Activated CD4-positive, alpha-beta T cell treated with anti-CD3 and anti-CD28 coated beads, Interleukin-2, Interleukin-4, amounts not matched to agents 100 ng/mL and 50 ng/mL, durations not matched to agents 16 hours and 8 hours (primary cell): ENCODE data around the gene DENND2D.

Experiments used
- DNase-seq: peaks from one replicate; pipeline ENCODE4 v3.0.0-alpha.2; 2020; ENCODE audit warnings: low spot score

DENND2D gene, protein sequence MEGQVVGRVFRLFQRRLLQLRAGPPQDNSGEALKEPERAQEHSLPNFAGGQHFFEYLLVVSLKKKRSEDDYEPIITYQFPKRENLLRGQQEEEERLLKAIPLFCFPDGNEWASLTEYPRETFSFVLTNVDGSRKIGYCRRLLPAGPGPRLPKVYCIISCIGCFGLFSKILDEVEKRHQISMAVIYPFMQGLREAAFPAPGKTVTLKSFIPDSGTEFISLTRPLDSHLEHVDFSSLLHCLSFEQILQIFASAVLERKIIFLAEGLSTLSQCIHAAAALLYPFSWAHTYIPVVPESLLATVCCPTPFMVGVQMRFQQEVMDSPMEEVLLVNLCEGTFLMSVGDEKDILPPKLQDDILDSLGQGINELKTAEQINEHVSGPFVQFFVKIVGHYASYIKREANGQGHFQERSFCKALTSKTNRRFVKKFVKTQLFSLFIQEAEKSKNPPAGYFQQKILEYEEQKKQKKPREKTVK

GRCh38 chr1:111199881-111200801, at the start of gene DENND2D:
DENND2D (minus strand) TSS chr1:111200646; CDS start chr1:111200459, 187 bp downstream.
- DNase-seq = peak; percentile 84

GRCh38 chr1:111249960-111250359, 49.5 kb upstream of the DENND2D start:
- DNase-seq = no peak

DNA sequence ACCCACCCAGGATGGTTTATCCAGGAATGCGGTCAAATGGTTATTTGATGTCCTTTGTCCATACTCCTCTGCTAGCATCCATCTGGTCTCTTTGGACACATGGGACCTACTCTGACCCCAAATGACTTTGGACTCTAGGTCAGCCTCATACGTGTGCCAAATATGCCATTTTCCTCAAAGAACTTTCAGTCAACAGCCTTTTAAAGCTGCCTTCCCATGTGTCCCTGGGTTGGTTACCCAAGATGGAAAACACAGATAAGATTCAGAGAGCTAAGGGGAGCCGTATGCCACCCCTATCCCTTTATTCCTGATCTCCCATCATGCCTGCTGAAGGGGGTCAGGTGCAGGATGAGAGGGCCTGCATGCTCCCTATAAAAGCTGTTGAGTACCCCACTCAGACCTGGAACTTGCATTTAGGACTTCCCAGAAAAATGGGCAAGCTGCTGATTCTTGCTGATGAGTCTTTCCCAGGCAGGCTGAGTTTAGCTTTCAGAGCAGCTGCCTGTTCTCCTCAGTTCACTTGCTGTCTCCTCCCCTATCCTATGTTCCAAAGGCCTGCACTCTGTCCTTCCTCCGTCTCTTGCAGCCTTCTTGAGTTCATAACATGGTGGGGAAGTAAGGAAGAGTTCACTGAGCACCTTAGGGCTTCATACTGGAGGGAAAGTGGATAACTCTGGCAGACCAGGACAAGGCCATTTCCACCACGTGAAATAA, 46.8 kb upstream of the DENND2D start:
- DNase-seq = no peak

- no peak for DNase-seq
Measured at GRCh38 chr1:111242805-111243523, 42.5 kb upstream of the DENND2D start.

DNA sequence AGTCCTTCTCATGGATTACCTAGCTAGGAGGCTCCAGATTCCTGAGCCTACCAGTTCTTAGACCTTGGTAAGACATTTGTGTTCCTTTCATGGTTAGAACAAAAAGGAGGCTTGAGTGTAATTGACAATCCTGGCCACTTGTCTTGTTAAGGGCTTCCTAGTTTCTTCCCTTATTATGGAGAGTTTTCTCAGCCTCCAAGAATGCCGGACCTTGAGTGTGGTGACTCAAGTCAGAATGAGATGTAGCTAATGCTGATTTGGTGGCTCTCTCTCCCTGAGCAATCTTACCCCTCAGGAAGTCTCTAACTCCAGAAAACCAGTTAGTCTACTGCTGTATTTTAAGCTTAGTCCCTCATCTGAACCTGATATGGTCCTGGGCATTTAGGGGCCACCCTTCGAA, 41.4 kb upstream of the DENND2D start:
- DNase-seq = no peak

DNA sequence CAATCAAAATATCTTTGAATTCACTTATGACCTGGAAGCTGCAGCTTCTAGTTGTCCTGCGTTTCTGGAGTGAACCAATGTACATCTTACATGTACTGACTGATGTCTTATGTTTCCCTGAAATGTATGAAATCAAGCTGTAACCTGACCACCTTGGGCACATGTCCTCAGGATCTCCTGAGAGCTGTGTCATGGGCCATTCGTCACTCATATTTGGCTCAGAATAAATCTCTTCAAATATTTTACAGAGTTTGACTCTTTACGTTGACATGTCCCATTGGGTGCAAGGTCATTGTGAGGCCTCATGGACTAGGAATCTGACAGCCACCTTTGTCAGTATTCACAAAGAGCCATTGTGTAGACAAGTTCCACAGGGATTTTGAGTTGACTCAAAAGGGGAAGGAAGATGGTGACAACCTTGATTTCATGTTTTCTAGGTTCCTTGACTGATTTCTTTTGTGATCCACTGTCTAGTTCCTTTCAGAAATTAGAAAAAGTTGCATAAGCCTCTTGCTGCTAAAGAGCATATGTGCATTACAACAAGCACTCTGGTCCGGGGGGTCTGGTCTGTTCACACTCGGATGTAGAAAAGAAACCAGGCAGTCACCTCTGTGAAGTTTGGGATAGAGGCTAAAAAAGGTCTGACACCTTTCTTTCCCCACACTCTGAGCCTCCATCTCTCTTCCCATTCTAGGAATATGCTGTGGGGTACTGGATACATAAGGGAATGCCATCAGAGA, 37.8 kb upstream of the DENND2D start:
- DNase-seq = no peak

GRCh38 chr1:111236806-111237205, 36.4 kb upstream of the DENND2D start:
- no peak for DNase-seq

DNA sequence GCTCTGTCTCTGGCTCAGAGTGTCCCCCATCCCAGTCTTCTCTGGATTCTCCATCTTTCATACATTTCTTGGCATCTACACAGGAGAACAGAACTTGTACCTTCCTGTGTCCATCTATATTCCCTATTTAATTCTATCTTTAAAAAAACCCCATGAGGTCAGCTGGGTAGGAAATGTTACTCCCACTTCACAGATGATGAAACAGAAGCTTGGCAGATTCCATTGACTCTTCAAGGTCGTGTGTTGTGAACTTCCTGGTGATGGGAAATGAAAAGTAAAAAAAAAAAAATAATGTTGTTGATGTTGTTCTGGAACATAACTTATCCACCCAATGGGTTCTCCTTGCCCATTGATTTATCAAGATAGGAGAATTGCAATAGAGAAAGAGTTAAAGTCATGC, 35.9 kb upstream of the DENND2D start:
- DNase-seq = no peak

- no peak for DNase-seq
Measured at GRCh38 chr1:111234866-111235265, 34.4 kb upstream of the DENND2D start.

GRCh38 chr1:111234258-111234657, 33.8 kb upstream of the DENND2D start:
- DNase-seq = no peak

DNA sequence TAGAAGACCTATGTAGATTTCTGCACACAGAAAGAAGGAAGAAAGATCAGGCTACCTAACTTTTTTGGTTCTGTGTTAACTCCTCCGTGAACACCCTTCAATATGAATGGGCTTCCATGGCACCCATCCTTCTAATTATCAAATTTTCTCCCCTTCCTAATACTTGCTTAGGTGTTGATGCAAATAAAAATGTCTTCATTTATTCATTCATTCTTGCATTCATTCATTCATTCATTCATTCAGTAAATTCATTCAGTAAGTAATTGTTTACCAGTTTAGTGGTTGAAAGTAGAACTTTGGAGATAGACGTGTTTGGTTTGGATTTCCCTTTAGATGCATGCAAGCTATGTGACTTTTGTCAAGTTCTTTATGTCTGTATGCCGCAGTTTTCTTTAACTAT, 31.7 kb upstream of the DENND2D start:
- no peak for DNase-seq

- no peak for DNase-seq
Measured at GRCh38 chr1:111228748-111229126, 28.3 kb upstream of the DENND2D start.

DNA sequence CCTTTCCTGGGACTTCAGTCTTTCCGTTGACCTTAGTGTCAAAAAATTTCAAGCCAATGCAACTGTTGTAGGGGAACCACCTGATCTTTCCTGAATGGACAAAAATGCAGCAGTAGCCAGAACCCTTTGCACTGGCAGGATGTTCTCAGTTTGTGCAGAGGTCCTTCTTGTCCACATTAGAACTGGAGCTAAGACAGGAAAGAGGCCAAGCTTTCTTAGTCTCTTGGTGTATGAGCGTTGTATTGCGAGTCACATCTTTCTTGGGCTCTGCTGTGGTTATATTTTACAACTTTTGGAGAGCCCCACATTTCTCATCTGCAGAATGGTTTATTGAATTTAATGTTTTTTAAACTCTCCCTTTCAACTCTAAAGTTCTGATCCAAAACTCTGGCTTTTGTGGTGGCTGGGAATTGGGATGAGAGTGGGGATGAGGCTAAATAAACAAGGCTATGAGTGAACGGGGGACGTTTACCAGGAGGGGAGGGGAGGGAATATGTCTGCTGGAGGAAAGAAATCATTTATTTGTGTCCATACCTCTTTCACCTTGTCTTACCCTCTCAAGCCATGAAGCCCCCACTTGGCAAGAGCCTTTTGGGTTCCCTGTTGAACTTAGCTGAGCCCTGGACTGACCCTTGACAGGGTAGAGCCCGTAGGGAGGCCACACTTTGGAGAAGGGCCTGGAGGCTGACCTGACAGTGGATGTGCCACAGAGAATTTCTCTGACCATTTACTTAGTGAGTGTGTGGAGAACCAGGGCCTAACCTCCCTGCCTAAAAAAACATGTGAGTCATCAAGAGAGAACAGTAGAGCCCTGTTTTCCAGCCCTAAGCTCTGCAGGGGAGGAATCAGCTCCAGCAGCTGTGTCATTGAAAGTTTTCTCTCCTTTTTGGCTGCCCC, 27.7 kb upstream of the DENND2D start:
- no peak for DNase-seq

DNA sequence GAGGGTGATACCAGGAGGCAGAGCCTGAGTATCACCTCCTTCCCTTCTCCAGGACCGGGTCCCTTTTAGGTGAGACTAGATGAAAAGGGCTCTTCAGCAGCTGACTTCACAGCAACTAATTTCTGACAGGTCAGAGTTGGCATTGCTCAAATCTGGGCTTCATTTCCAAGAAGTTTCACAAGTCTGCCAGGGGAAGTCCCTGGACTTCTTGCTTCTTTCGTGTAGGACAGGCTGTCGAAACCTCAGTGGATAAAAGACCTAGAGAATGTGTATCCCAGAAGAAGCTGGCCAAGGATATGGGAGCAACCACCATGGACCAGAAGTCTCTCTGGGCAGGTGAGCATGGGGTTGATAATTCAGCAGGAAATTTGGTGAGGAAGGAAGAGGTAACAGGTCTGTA, 27.0 kb upstream of the DENND2D start, which contains the start of gene CHI3L2:
Gene CHI3L2 (plus strand): TSS at position 280 of the 400 bp plus-strand sequence. CDS start 17 bp downstream, at position 297.
- no peak for DNase-seq

DNA sequence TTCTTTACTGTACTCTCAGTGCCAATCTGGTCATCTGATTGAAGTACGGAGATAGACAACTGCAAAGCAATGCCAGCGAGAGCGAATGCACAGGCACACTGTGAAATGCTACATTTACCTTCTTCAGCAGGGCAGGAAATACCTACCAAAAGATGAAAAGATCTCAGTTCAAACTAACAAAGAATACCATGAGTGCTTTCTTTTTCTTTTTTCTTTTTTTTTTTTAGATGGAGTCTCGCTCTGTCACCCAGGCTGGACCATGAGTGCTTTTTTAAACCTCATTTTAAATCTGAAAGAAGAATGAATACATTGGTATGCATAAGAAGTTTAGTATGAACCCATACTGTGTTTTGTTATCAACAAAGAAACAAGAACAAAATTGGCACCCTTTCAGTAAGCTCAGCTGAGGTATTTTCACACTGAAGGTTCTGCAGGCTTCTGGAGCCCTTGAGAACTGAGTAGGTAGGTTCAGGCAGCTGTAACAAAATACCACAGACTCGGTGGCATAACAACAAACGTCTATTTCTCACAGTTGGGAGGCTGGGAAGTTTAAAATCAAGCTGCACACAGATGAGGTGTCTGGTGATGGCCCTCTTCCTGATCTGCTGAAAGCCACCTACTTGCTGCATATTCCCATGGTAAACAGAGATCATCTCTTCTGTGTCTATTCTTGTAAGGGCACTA, 25.4 kb upstream of the DENND2D start:
- DNase-seq = no peak

GRCh38 chr1:111225091-111225490, 24.6 kb upstream of the DENND2D start:
- DNase-seq = no peak

GRCh38 chr1:111223126-111223685, 22.8 kb upstream of the DENND2D start:
- DNase-seq = no peak

- DNase-seq = peak; percentile 84
Measured at GRCh38 chr1:111222308-111223125, 22.1 kb upstream of the DENND2D start.
